HG03039 (cell line): ENCODE results near the gene TMEM212.
"Not testable (repeated sequence)": the region's sequence is repeated elsewhere in the genome, so short reads cannot be mapped to it uniquely, and the experiment has no call there.

Source experiments
- ATAC-seq: cut with Tn5 transposase; IDR thresholded peaks from one replicate; pipeline ENCODE4 v1.9.1; 2021; ENCODE audit warnings: mild to moderate bottlenecking, moderate library complexity; ENCODE audit not compliant: unreplicated experiment

Gene TMEM212

GRCh38 chr3:171812811-171813210 lies 30.3 kb upstream of the TMEM212 start:
- ATAC-seq = no peak

- ATAC-seq = no peak
Measured at GRCh38 chr3:171813278-171813896, 29.8 kb upstream of the TMEM212 start.

GRCh38 chr3:171813897-171814460 lies 29.2 kb upstream of the TMEM212 start:
- ATAC-seq = no peak

GRCh38 chr3:171814662-171815061 lies 28.5 kb upstream of the TMEM212 start:
- not testable (repeated sequence) for ATAC-seq

- no peak for ATAC-seq
Measured at GRCh38 chr3:171815973-171816595, 27.1 kb upstream of the TMEM212 start.

GRCh38 chr3:171817074-171817800 lies 25.9 kb upstream of the TMEM212 start:
- ATAC-seq = no peak

GRCh38 chr3:171821044-171821443 lies 22.1 kb upstream of the TMEM212 start:
- no peak for ATAC-seq

- ATAC-seq = no peak
Measured at GRCh38 chr3:171821778-171822358, 21.3 kb upstream of the TMEM212 start.

GRCh38 chr3:171822431-171823106 lies 20.6 kb upstream of the TMEM212 start:
- ATAC-seq = no peak

GRCh38 chr3:171824116-171824515 lies 19.0 kb upstream of the TMEM212 start:
- no peak for ATAC-seq

- no peak for ATAC-seq
Measured at GRCh38 chr3:171824824-171825221, 18.3 kb upstream of the TMEM212 start.

- ATAC-seq = no peak
Measured at GRCh38 chr3:171825222-171825828, 17.8 kb upstream of the TMEM212 start.

- no peak for ATAC-seq
Measured at GRCh38 chr3:171827385-171827784, 15.8 kb upstream of the TMEM212 start.

GRCh38 chr3:171827836-171828458 lies 15.2 kb upstream of the TMEM212 start:
- no peak for ATAC-seq

- ATAC-seq = no peak
Measured at GRCh38 chr3:171828902-171829770, 14.0 kb upstream of the TMEM212 start.

GRCh38 chr3:171829841-171830517 lies 13.2 kb upstream of the TMEM212 start:
- ATAC-seq = no peak

- no peak for ATAC-seq
Measured at GRCh38 chr3:171830518-171830875, 12.7 kb upstream of the TMEM212 start.

GRCh38 chr3:171831936-171832335 lies 11.2 kb upstream of the TMEM212 start:
- ATAC-seq = no peak

- ATAC-seq = no peak
Measured at GRCh38 chr3:171832989-171833388, 10.2 kb upstream of the TMEM212 start.
